Endothelial cell of umbilical vein (primary cell): ENCODE measurements around the gene CPNE5. TPM values are rescaled to one million over a fixed set of nuclear protein-coding genes. Genes with fewer than 3 reads are reported as not detected.

Experiments
- BruUV-seq: library from RNA; stranded (reverse); fragments of 400-500 nt; replicated peaks from 2 replicates; lab custom pipeline; 2021; lab: Mats Ljungman, UMichigan
- CTCF ChIA-PET: fragments of 300-600, 350-600 bp; sonication (Branson Sonifier 250); formaldehyde crosslinking; loops from one replicate; lab custom pipeline; 2021; ENCODE audit warnings: antibody characterized with exemption, inconsistent platforms; lab: Charles Lee
- POLR2A ChIA-PET: fragments of 300-600, 350-600 bp; sonication (Branson Sonifier 250); formaldehyde crosslinking; loops from one replicate; lab custom pipeline; 2021; ENCODE audit warnings: antibody characterized with exemption, inconsistent platforms; lab: Charles Lee
- DNase-seq: peaks from one replicate; pipeline ENCODE4 v3.0.0-alpha.2; 2011; ENCODE audit warnings: low read depth, low spot score
- FAIRE-seq: peaks from 2 replicates; lab custom pipeline; 2011; peaks lifted over from hg19 to GRCh38; lab: Jason Lieb, UNC
- H2AFZ ChIP-seq: 2 replicates; pipeline ENCODE4 v1.6.0; 2012; ENCODE audit warnings: low read depth, low read length, control low read depth, inconsistent platforms
- H3K27ac ChIP-seq: 2 replicates; pipeline ENCODE4 v1.5.1; 2011; ENCODE audit warnings: low read depth, mild to moderate bottlenecking, control low read depth, low read length, moderate library complexity; ENCODE audit not compliant: insufficient read depth
- H3K27me3 ChIP-seq, 2 experiments: 2 replicates each; pipeline versions ENCODE4 v1.6.0 to v1.6.1; 2011; ENCODE audit warnings: low read length in 2 of 2, mixed read lengths in 1 of 2; ENCODE audit not compliant: control insufficient read depth in 2 of 2, insufficient read depth in 2 of 2
- H3K36me3 ChIP-seq, 2 experiments: 2 replicates in 1 of 2; 3 replicates in 1 of 2; pipeline ENCODE4 v1.5.1; 2011; ENCODE audit warnings: low read length in 2 of 2, mild to moderate bottlenecking in 1 of 2, moderate library complexity in 1 of 2; ENCODE audit not compliant: control insufficient read depth in 2 of 2, insufficient read depth in 2 of 2; ENCODE audit errors: extremely low read depth in 1 of 2
- H3K4me1 ChIP-seq: 3 replicates; pipeline ENCODE4 v1.5.1; 2011; ENCODE audit warnings: mild to moderate bottlenecking, low read length; ENCODE audit not compliant: control insufficient read depth, insufficient read depth; ENCODE audit errors: extremely low read depth
- H3K4me2 ChIP-seq: 2 replicates; pipeline ENCODE4 v1.6.1; 2011; ENCODE audit warnings: low read length, control low read depth, mixed read lengths; ENCODE audit not compliant: insufficient read depth
- H3K4me3 ChIP-seq, 3 experiments: fragments of 200-600 bp in 1 of 3; sonication (generic), shearing (Covaris generic) in 1 of 3; replicated peaks in 1 of 3; 2 replicates each; pipeline ENCODE4 v1.5.1; 2011 to 2016; ENCODE audit warnings: control low read depth in 3 of 3, low read length in 3 of 3, mild to moderate bottlenecking in 2 of 3, inconsistent platforms in 1 of 3, low read depth in 1 of 3, moderate library complexity in 1 of 3; ENCODE audit not compliant: insufficient read depth in 1 of 3
- H3K79me2 ChIP-seq: 2 replicates; pipeline ENCODE4 v1.6.0; 2012; ENCODE audit warnings: low read length, inconsistent platforms; ENCODE audit not compliant: control insufficient read depth, insufficient read depth
- H3K9ac ChIP-seq: replicated peaks from 2 replicates; pipeline ENCODE3; 2011; ENCODE audit warnings: low read length, control low read depth; ENCODE audit not compliant: insufficient read depth; ENCODE audit errors: extremely low read depth
- H3K9me1 ChIP-seq: replicated peaks from 3 replicates; pipeline ENCODE4 v1.6.0; 2011; ENCODE audit warnings: mild to moderate bottlenecking, low read length; ENCODE audit not compliant: control insufficient read depth, insufficient read depth; ENCODE audit errors: extremely low read depth
- H3K9me3 ChIP-seq: replicated peaks from 2 replicates; pipeline ENCODE4 v1.5.1; 2012; ENCODE audit warnings: low read length, inconsistent platforms; ENCODE audit not compliant: control insufficient read depth, insufficient read depth
- H4K20me1 ChIP-seq: replicated peaks from 2 replicates; pipeline ENCODE3; 2011; ENCODE audit warnings: mild to moderate bottlenecking, low read length; ENCODE audit not compliant: control insufficient read depth, insufficient read depth; ENCODE audit errors: extremely low read depth
- CTCF ChIP-seq, 2 donors: IDR thresholded peaks; 1 replicate in 1 of 2; 2 replicates in 1 of 2; pipeline ENCODE4 v1.5.1; 2011; ENCODE audit warnings: low read length in 2 of 2, mild to moderate bottlenecking in 2 of 2, moderate library complexity in 2 of 2, control low read depth in 1 of 2, inconsistent platforms in 1 of 2, low read depth in 1 of 2; ENCODE audit not compliant: insufficient read depth in 1 of 2; ENCODE audit errors: extremely low read depth in 1 of 2
- EZH2 ChIP-seq: IDR thresholded peaks from 2 replicates; pipeline ENCODE4 v1.6.1; 2012; ENCODE audit warnings: borderline replicate concordance, low read depth, mild to moderate bottlenecking, moderate library complexity, low read length, inconsistent platforms; ENCODE audit not compliant: severe bottlenecking
- FOS ChIP-seq: IDR thresholded peaks from 2 replicates; pipeline ENCODE4 v1.6.1; 2011; ENCODE audit warnings: mild to moderate bottlenecking, low read length, moderate library complexity, borderline replicate concordance; ENCODE audit not compliant: insufficient read depth
- GATA2 ChIP-seq: IDR thresholded peaks from 2 replicates; pipeline ENCODE4 v1.7.0; 2011; ENCODE audit warnings: low read depth, mild to moderate bottlenecking, moderate library complexity, mixed read lengths, low read length; ENCODE audit not compliant: insufficient read length, insufficient read depth
- JUN ChIP-seq: IDR thresholded peaks from 2 replicates; pipeline ENCODE4 v1.6.1; 2011; ENCODE audit warnings: borderline replicate concordance, low read depth; ENCODE audit not compliant: insufficient read length, insufficient read depth
- MAX ChIP-seq: IDR thresholded peaks from 2 replicates; pipeline ENCODE4 v1.6.1; 2011; ENCODE audit not compliant: insufficient read depth, insufficient read length
- MYC ChIP-seq: IDR thresholded peaks from one replicate; pipeline ENCODE4 v1.6.1; 2011; ENCODE audit warnings: mild to moderate bottlenecking, low read depth, low read length
- dilution Hi-C: fragments of 300-500 bp; cut with MboI; formaldehyde crosslinking; loops from one replicate; pipeline ENCODE4 v1.15.0; 2019; ENCODE audit warnings: low sequenced_read_pairs; ENCODE audit not compliant: extremely low pct_ligation_motif_present
- intact Hi-C: fragments of 100-400 bp; cut with micrococcal nuclease; formaldehyde crosslinking; loops from one replicate; pipeline ENCODE4 v1.10.0; 2022
- polyA plus RNA-seq, 4 experiments: library from polyadenylated mRNA; depleted of rRNA in 3 of 4; stranded (reverse) in 3 of 4; unstranded in 1 of 4; fragments of >200 nt; gene quantifications; 2 replicates each; pipeline versions ENCODE4 v1.2.1 to v1.2.3, GENCODE V29; 2011 to 2012; ENCODE audit warnings: missing spikeins in 1 of 4
- total RNA-seq: library from RNA; stranded (reverse); gene quantifications from 2 replicates; pipeline ENCODE4 v1.2.3, GENCODE V29; 2021

CPNE5 gene
- total and polyA plus RNA-seq, 2 donors (not counting 3 experiments of a cell fraction or from before 2014, with no cell fraction given) = 18.8 to 49.4 TPM

- H3K79me2 ChIP-seq = no peaks in the 10 kb centered on the region
- no peak overlapping the region for H3K27ac ChIP-seq
- POLR2A ChIA-PET = no interaction called here
- H3K9me3 ChIP-seq = no peaks in the 10 kb centered on the region
- no peaks in the 10 kb centered on the region for H4K20me1 ChIP-seq
- H3K4me2 ChIP-seq = no peak overlapping the region
- FAIRE-seq = no peak
- no peak overlapping the region for H3K9ac ChIP-seq
- CTCF ChIA-PET = interaction anchor here (1.3 to 1.5 kb wide), 3 partner anchors 9 to 11 kb away, joined by 3 to 5 read pairs (median 4); no protein-coding TSS in a partner anchor
- no TSS peak for BruUV-seq
- dilution Hi-C loops = no loop called here
- H3K4me1 ChIP-seq = peaks cover 26% of the 10 kb centered on the region
- intact Hi-C loops = no loop called here
- DNase-seq = no peak
- H3K36me3 ChIP-seq = no peaks in the 10 kb centered on the region
- TF ChIP-seq CTCF (IDR thresholded peaks at IDR 0.05; ENCODE audit: extremely low read depth in 1 of 2, insufficient read depth in 1 of 2, low read depth in 1 of 2, low read length in 2 of 2) = no peak
- TF ChIP-seq FOS = no peak
- TF ChIP-seq MYC = no peak
- no peak for TF ChIP-seq EZH2
- TF ChIP-seq MAX = no peak
- TF ChIP-seq JUN = no peak
- TF ChIP-seq GATA2 = no peak
- H3K27me3 ChIP-seq = no peaks in the 10 kb centered on the region
- H2AFZ ChIP-seq = no peak overlapping the region
- H3K9me1 ChIP-seq = no peaks in the 10 kb centered on the region
- H3K4me3 ChIP-seq = no peak overlapping the region
These were observed 89.3 kb downstream of the CPNE5 start for GRCh38 chr6:36749829-36750489.
